Mesothelial cell of epicardium (in vitro differentiated cells): ENCODE data around the gene SPINK4. TPM values are rescaled to one million over a fixed set of nuclear protein-coding genes. Genes with fewer than 3 reads are reported as not detected.

Experiments used
- DNase-seq, 2 experiments: peaks; one replicate each; pipeline ENCODE4 v3.0.0; 2021; ENCODE audit warnings: low spot score in 2 of 2; ENCODE audit not compliant: unreplicated experiment in 2 of 2
- H3K27ac Mint-ChIP-seq: 2 replicates; pipeline ENCODE4 v1.8.0; 2021; ENCODE audit warnings: mixed read lengths
- H3K27me3 Mint-ChIP-seq: 2 replicates; pipeline ENCODE4 v1.8.0; 2021; ENCODE audit warnings: low read depth, mixed read lengths
- H3K36me3 Mint-ChIP-seq: 2 replicates; pipeline ENCODE4 v1.8.0; 2021; ENCODE audit warnings: mixed read lengths
- H3K4me1 Mint-ChIP-seq: 2 replicates; pipeline ENCODE4 v1.8.0; 2021; ENCODE audit warnings: mixed read lengths
- H3K4me3 Mint-ChIP-seq: 2 replicates; pipeline ENCODE4 v1.8.0; 2021; ENCODE audit warnings: mild to moderate bottlenecking, moderate library complexity, mixed read lengths
- H3K9me3 Mint-ChIP-seq: 2 replicates; pipeline ENCODE4 v1.8.0; 2021; ENCODE audit warnings: mixed read lengths
- total RNA-seq: library from RNA; stranded (reverse); gene quantifications from 3 replicates; pipeline ENCODE4 v1.2.1, GENCODE V29; 2021
- TF ChIP-seq, protein P1 (sequence below): fragments of 200-600 bp; sonication (generic); IDR thresholded peaks from one replicate; pipeline ENCODE4 v1.5.0; 2021; ENCODE audit warnings: antibody characterized with exemption; ENCODE audit not compliant: unreplicated experiment

The SPINK4 gene
- total RNA-seq, 1 donor from 2014 or later = not detected

GRCh38 chr9:33285502-33285901, 45.5 kb downstream of the SPINK4 start:
- Mint-ChIP-seq H3K27ac (no peak overlapping the region), H3K27me3 (no peaks in the 10 kb centered on the region), H3K36me3 (peaks cover 8% of the 10 kb centered on the region), H3K4me3 (no peak overlapping the region), H3K9me3 (no peaks in the 10 kb centered on the region), H3K4me1 (no peaks in the 10 kb centered on the region)
- TF ChIP-seq, protein P1, sequence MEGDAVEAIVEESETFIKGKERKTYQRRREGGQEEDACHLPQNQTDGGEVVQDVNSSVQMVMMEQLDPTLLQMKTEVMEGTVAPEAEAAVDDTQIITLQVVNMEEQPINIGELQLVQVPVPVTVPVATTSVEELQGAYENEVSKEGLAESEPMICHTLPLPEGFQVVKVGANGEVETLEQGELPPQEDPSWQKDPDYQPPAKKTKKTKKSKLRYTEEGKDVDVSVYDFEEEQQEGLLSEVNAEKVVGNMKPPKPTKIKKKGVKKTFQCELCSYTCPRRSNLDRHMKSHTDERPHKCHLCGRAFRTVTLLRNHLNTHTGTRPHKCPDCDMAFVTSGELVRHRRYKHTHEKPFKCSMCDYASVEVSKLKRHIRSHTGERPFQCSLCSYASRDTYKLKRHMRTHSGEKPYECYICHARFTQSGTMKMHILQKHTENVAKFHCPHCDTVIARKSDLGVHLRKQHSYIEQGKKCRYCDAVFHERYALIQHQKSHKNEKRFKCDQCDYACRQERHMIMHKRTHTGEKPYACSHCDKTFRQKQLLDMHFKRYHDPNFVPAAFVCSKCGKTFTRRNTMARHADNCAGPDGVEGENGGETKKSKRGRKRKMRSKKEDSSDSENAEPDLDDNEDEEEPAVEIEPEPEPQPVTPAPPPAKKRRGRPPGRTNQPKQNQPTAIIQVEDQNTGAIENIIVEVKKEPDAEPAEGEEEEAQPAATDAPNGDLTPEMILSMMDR = no peak
- DNase-seq = no peak

DNA sequence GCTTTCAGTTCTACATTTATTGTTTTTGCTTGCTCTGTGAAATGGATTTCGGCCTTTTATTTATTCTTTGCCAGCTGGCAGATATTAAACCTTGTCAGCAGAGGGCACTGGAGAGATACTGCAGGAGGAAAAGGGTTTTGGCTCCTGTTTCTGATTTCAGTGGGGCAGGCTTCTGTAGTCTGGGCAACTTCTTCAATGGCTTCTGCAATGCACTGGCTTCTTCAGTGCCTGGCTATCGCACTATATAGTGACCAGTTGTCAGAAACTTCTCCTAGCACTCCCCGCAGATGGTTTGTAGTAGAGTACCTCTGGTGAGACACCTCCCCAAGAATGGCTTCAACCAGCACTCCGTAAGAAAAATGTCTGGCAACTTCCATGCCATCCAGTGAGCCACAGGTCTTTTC, 47.1 kb downstream of the SPINK4 start:
- no peak for DNase-seq
- Mint-ChIP-seq H3K27me3 (no peaks in the 10 kb centered on the region), H3K9me3 (no peaks in the 10 kb centered on the region), H3K4me1 (peaks cover 12% of the 10 kb centered on the region), H3K36me3 (peaks cover 4% of the 10 kb centered on the region), H3K4me3 (no peak overlapping the region), H3K27ac (no peak overlapping the region)
- TF ChIP-seq, protein P1 = no peak

DNA sequence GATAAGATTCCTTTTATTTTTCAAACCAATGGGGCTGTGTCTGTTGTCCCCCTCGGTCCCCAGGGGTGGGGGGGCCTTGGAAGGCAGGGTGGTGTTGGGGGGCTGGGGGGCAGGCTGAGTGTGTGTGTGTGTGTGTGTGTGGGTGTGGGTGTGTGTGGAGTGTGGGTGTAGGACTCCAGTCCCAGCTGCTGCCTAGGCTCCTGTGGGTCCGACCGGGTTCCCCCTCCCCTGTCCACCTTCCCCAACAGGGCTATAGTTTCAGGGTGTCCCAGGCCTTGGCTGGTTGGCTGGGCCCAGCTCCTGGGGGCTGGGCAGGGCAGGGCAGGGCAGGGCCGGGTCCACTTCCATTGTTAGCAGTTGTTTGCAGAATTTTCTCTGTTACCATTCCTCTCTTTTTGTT, 48.3 kb downstream of the SPINK4 start:
- Mint-ChIP-seq H3K27me3 (no peaks in the 10 kb centered on the region), H3K9me3 (no peaks in the 10 kb centered on the region), H3K36me3 (no peaks in the 10 kb centered on the region), H3K4me3 (peak overlapping the region; percentile 18), H3K27ac (no peak overlapping the region), H3K4me1 (peaks cover 20% of the 10 kb centered on the region)
- TF ChIP-seq, protein P1 = no peak
- DNase-seq = no peak

GRCh38 chr9:33288828-33289483, 49.0 kb downstream of the SPINK4 start:
- peak overlapping the region; percentile 16 for H3K27ac Mint-ChIP-seq
- H3K27me3 Mint-ChIP-seq = no peaks in the 10 kb centered on the region
- H3K9me3 Mint-ChIP-seq = no peaks in the 10 kb centered on the region
- H3K4me1 Mint-ChIP-seq = peaks cover 20% of the 10 kb centered on the region
- no peak overlapping the region for H3K4me3 Mint-ChIP-seq
- TF ChIP-seq, protein P1 = no peak
- DNase-seq = no peak
- no peaks in the 10 kb centered on the region for H3K36me3 Mint-ChIP-seq

- H3K9me3 Mint-ChIP-seq = no peaks in the 10 kb centered on the region
- peak overlapping the region; percentile 99 for H3K27ac Mint-ChIP-seq
- peaks cover 2% of the 10 kb centered on the region for H3K36me3 Mint-ChIP-seq
- H3K4me3 Mint-ChIP-seq = peak overlapping the region; percentile 91
- peaks cover 20% of the 10 kb centered on the region for H3K4me1 Mint-ChIP-seq
- DNase-seq = no peak
- H3K27me3 Mint-ChIP-seq = no peaks in the 10 kb centered on the region
- TF ChIP-seq, protein P1 = no peak
Measured at GRCh38 chr9:33289496-33289895, 49.5 kb downstream of the SPINK4 start.

- TF ChIP-seq, protein P1 = no peak
- peaks cover 20% of the 10 kb centered on the region for H3K4me1 Mint-ChIP-seq
- H3K27me3 Mint-ChIP-seq = no peaks in the 10 kb centered on the region
- DNase-seq = no peak
- no peaks in the 10 kb centered on the region for H3K9me3 Mint-ChIP-seq
- H3K4me3 Mint-ChIP-seq = peak overlapping the region; percentile 91
- peak overlapping the region; percentile 99 for H3K27ac Mint-ChIP-seq
- H3K36me3 Mint-ChIP-seq = peaks cover 6% of the 10 kb centered on the region
Measured at GRCh38 chr9:33289936-33290246, 49.9 kb downstream of the SPINK4 start.
